ENCODE results near the gene ANGPTL8.

DNA sequence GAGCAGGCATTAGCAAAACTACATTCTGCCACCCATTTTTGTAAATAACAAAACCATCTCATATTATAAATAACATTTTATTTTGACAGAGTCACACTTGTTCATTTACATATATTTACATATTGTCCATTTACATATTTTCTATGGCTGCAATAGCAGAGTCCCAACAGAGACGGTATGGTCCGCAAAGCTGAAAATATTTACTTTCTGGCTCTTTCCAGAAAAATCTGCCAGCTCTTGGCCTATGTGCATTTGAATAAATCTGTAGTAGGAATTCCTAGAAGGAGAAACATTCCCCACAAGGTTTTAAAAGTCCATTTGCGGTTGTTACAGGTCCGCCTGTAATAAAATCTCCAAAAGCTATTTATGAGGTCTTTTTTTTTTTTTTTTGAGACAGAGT is 50.8 kb downstream of the ANGPTL8 start:
- TF ChIP-seq NFE2L2 (conservative IDR thresholded peaks at IDR 0.05; ENCODE audit: low read length) (no peak), EP300 (IDR thresholded peaks at IDR 0.05) (no peak), POLR2A (IDR thresholded peaks at IDR 0.05; ENCODE audit: low read length) (no peak), CEBPB (IDR thresholded peaks at IDR 0.05) (no peak), MYC (IDR thresholded peaks at IDR 0.05; ENCODE audit: borderline replicate concordance, low read length) (no peak), ZC3H11A (IDR thresholded peaks at IDR 0.05) (no peak), SMC3 (IDR thresholded peaks at IDR 0.05) (no peak), GATA3 (IDR thresholded peaks at IDR 0.05; ENCODE audit: borderline replicate concordance) (no peak), NR3C1 (IDR thresholded peaks at IDR 0.05) (no peak), HDAC2 (IDR thresholded peaks at IDR 0.05) (no peak), ZFP36 (IDR thresholded peaks at IDR 0.05; ENCODE audit: borderline replicate concordance, partially characterized antibody) (no peak)
- TF ChIP-seq, protein P1, sequence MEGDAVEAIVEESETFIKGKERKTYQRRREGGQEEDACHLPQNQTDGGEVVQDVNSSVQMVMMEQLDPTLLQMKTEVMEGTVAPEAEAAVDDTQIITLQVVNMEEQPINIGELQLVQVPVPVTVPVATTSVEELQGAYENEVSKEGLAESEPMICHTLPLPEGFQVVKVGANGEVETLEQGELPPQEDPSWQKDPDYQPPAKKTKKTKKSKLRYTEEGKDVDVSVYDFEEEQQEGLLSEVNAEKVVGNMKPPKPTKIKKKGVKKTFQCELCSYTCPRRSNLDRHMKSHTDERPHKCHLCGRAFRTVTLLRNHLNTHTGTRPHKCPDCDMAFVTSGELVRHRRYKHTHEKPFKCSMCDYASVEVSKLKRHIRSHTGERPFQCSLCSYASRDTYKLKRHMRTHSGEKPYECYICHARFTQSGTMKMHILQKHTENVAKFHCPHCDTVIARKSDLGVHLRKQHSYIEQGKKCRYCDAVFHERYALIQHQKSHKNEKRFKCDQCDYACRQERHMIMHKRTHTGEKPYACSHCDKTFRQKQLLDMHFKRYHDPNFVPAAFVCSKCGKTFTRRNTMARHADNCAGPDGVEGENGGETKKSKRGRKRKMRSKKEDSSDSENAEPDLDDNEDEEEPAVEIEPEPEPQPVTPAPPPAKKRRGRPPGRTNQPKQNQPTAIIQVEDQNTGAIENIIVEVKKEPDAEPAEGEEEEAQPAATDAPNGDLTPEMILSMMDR (IDR thresholded peaks at IDR 0.05): no peak

All from A549 (cell line).